ENCODE measurements around the gene ELMO2.

The ELMO2 gene

GRCh38 chr20:46416839-46417238, 10.4 kb upstream of the ELMO2 start:
- Mint-ChIP-seq H3K36me3 (ENCODE audit: low read depth) (no peaks in the 10 kb centered on the region), H3K4me1 (no peaks in the 10 kb centered on the region), H3K9me3 (peaks cover 10% of the 10 kb centered on the region), H3K27me3 (peaks cover 22% of the 10 kb centered on the region), H3K4me3 (no peak overlapping the region), H3K27ac (no peak overlapping the region)
- ATAC-seq (no peak), DNase-seq (no peak)

GRCh38 chr20:46416421-46416820, 10.0 kb upstream of the ELMO2 start:
- Mint-ChIP-seq H3K4me3 (no peak overlapping the region), H3K27ac (no peak overlapping the region), H3K4me1 (no peaks in the 10 kb centered on the region), H3K36me3 (ENCODE audit: low read depth) (no peaks in the 10 kb centered on the region), H3K9me3 (peaks cover 10% of the 10 kb centered on the region), H3K27me3 (peaks cover 22% of the 10 kb centered on the region)
- no peak for DNase-seq
- no peak for ATAC-seq

- H3K27me3 Mint-ChIP-seq, result peaks cover 22% of the 10 kb centered on the region
- no peak for ATAC-seq
- H3K27ac Mint-ChIP-seq, result no peak overlapping the region
- no peaks in the 10 kb centered on the region for H3K36me3 Mint-ChIP-seq (ENCODE audit: low read depth)
- H3K4me1 Mint-ChIP-seq, result peaks cover 2% of the 10 kb centered on the region
- no peak overlapping the region for H3K4me3 Mint-ChIP-seq
- DNase-seq, result no peak
- H3K9me3 Mint-ChIP-seq, result peaks cover 10% of the 10 kb centered on the region
Measured at GRCh38 chr20:46415773-46416172, 9.4 kb upstream of the ELMO2 start.

- Mint-ChIP-seq H3K9me3 (peaks cover 10% of the 10 kb centered on the region), H3K27ac (no peak overlapping the region), H3K27me3 (peaks cover 21% of the 10 kb centered on the region), H3K4me3 (no peak overlapping the region), H3K4me1 (peaks cover 10% of the 10 kb centered on the region), H3K36me3 (ENCODE audit: low read depth) (no peaks in the 10 kb centered on the region)
- ATAC-seq (no peak), DNase-seq (no peak)
Measured at GRCh38 chr20:46414608-46415007, 8.2 kb upstream of the ELMO2 start.

- no peaks in the 10 kb centered on the region for H3K9me3 Mint-ChIP-seq
- no peak overlapping the region for H3K4me3 Mint-ChIP-seq
- H3K27me3 Mint-ChIP-seq, result peaks cover 12% of the 10 kb centered on the region
- H3K4me1 Mint-ChIP-seq, result peaks cover 30% of the 10 kb centered on the region
- no peak overlapping the region for H3K27ac Mint-ChIP-seq
- DNase-seq (no peak), ATAC-seq (no peak)
- H3K36me3 Mint-ChIP-seq (ENCODE audit: low read depth), result no peaks in the 10 kb centered on the region
Measured at GRCh38 chr20:46411637-46412036, 5.2 kb upstream of the ELMO2 start.

- H3K36me3 Mint-ChIP-seq (ENCODE audit: low read depth), result no peaks in the 10 kb centered on the region
- H3K27ac Mint-ChIP-seq, result no peak overlapping the region
- ATAC-seq (no peak), DNase-seq (no peak)
- no peak overlapping the region for H3K4me3 Mint-ChIP-seq
- H3K4me1 Mint-ChIP-seq, result peaks cover 50% of the 10 kb centered on the region
- no peaks in the 10 kb centered on the region for H3K9me3 Mint-ChIP-seq
- H3K27me3 Mint-ChIP-seq, result peaks cover 4% of the 10 kb centered on the region
Measured at GRCh38 chr20:46408281-46408731, 1.9 kb upstream of the ELMO2 start.

- no peak for ATAC-seq
- no peak for DNase-seq
- peak overlapping the region; percentile 89 for H3K27ac Mint-ChIP-seq
- H3K4me1 Mint-ChIP-seq, result peaks cover 56% of the 10 kb centered on the region
- no peaks in the 10 kb centered on the region for H3K9me3 Mint-ChIP-seq
- peak overlapping the region; percentile 83 for H3K4me3 Mint-ChIP-seq
- H3K36me3 Mint-ChIP-seq (ENCODE audit: low read depth), result no peaks in the 10 kb centered on the region
- no peaks in the 10 kb centered on the region for H3K27me3 Mint-ChIP-seq
Measured at GRCh38 chr20:46407671-46407996, 1.2 kb upstream of the ELMO2 start.

- H3K36me3 Mint-ChIP-seq (ENCODE audit: low read depth), result no peaks in the 10 kb centered on the region
- DNase-seq (peak; percentile 88), ATAC-seq (peak; percentile 82)
- H3K4me3 Mint-ChIP-seq, result peak overlapping the region; percentile 83
- peak overlapping the region; percentile 89 for H3K27ac Mint-ChIP-seq
- H3K27me3 Mint-ChIP-seq, result no peaks in the 10 kb centered on the region
- peaks cover 61% of the 10 kb centered on the region for H3K4me1 Mint-ChIP-seq
- no peaks in the 10 kb centered on the region for H3K9me3 Mint-ChIP-seq
Measured at GRCh38 chr20:46406986-46407670, 713 bp upstream of the ELMO2 start.

- Mint-ChIP-seq H3K4me3 (peak overlapping the region; percentile 47), H3K4me1 (peaks cover 70% of the 10 kb centered on the region), H3K9me3 (no peaks in the 10 kb centered on the region), H3K27ac (peak overlapping the region; percentile 80), H3K27me3 (no peaks in the 10 kb centered on the region), H3K36me3 (ENCODE audit: low read depth) (peaks cover 5% of the 10 kb centered on the region)
- DNase-seq (no peak), ATAC-seq (no peak)
Measured at GRCh38 chr20:46402331-46402811, 4.0 kb downstream of the ELMO2 start.

- Mint-ChIP-seq H3K4me3 (peak overlapping the region; percentile 47), H3K9me3 (no peaks in the 10 kb centered on the region), H3K36me3 (ENCODE audit: low read depth) (peaks cover 11% of the 10 kb centered on the region), H3K4me1 (peaks cover 65% of the 10 kb centered on the region), H3K27me3 (no peaks in the 10 kb centered on the region), H3K27ac (peak overlapping the region; percentile 80)
- DNase-seq, result no peak
- peak; percentile 7 for ATAC-seq
Measured at GRCh38 chr20:46401478-46401860, 4.9 kb downstream of the ELMO2 start.

GRCh38 chr20:46400828-46401477, 5.5 kb downstream of the ELMO2 start:
- H3K27me3 Mint-ChIP-seq, result no peaks in the 10 kb centered on the region
- H3K9me3 Mint-ChIP-seq, result no peaks in the 10 kb centered on the region
- H3K36me3 Mint-ChIP-seq (ENCODE audit: low read depth), result peaks cover 15% of the 10 kb centered on the region
- peak overlapping the region; percentile 80 for H3K27ac Mint-ChIP-seq
- peak overlapping the region; percentile 47 for H3K4me3 Mint-ChIP-seq
- peaks cover 65% of the 10 kb centered on the region for H3K4me1 Mint-ChIP-seq
- ATAC-seq, result peak; percentile 86
- peak; percentile 10 for DNase-seq

- no peaks in the 10 kb centered on the region for H3K9me3 Mint-ChIP-seq
- peaks cover 61% of the 10 kb centered on the region for H3K4me1 Mint-ChIP-seq
- DNase-seq (no peak), ATAC-seq (no peak)
- peak overlapping the region; percentile 80 for H3K27ac Mint-ChIP-seq
- H3K27me3 Mint-ChIP-seq, result no peaks in the 10 kb centered on the region
- peaks cover 22% of the 10 kb centered on the region for H3K36me3 Mint-ChIP-seq (ENCODE audit: low read depth)
- no peak overlapping the region for H3K4me3 Mint-ChIP-seq
Measured at GRCh38 chr20:46400253-46400652, 6.2 kb downstream of the ELMO2 start.

- DNase-seq (no peak), ATAC-seq (no peak)
- Mint-ChIP-seq H3K36me3 (ENCODE audit: low read depth) (peaks cover 25% of the 10 kb centered on the region), H3K27me3 (no peaks in the 10 kb centered on the region), H3K4me3 (no peak overlapping the region), H3K9me3 (no peaks in the 10 kb centered on the region), H3K27ac (no peak overlapping the region), H3K4me1 (peaks cover 54% of the 10 kb centered on the region)
Measured at GRCh38 chr20:46399401-46399800, 7.0 kb downstream of the ELMO2 start.

GRCh38 chr20:46398963-46399362, 7.5 kb downstream of the ELMO2 start:
- ATAC-seq (no peak), DNase-seq (no peak)
- Mint-ChIP-seq H3K9me3 (no peaks in the 10 kb centered on the region), H3K36me3 (ENCODE audit: low read depth) (peaks cover 25% of the 10 kb centered on the region), H3K27me3 (no peaks in the 10 kb centered on the region), H3K4me1 (peaks cover 50% of the 10 kb centered on the region), H3K27ac (no peak overlapping the region), H3K4me3 (no peak overlapping the region)

GRCh38 chr20:46396052-46396740, 10.2 kb downstream of the ELMO2 start:
- Mint-ChIP-seq H3K27ac (no peak overlapping the region), H3K27me3 (no peaks in the 10 kb centered on the region), H3K36me3 (ENCODE audit: low read depth) (peaks cover 36% of the 10 kb centered on the region), H3K4me1 (peaks cover 25% of the 10 kb centered on the region), H3K4me3 (no peak overlapping the region), H3K9me3 (no peaks in the 10 kb centered on the region)
- no peak for ATAC-seq
- no peak for DNase-seq

Measured in activated naive CD8-positive, alpha-beta T cell treated with anti-CD3 and anti-CD28 coated beads, Interleukin-2, amount 50 U/mL, for 24 hours (primary cell).